PFSK-1 (cell line): Measurements from ENCODE around the gene ZNF609. TPM values are rescaled to one million over a fixed set of nuclear protein-coding genes. Genes with fewer than 3 reads are reported as not detected.

Experiments used
- FOXP2 ChIP-seq: optimal IDR thresholded peaks from 2 replicates; pipeline ENCODE3; 2011; ENCODE audit warnings: borderline replicate concordance, control low read depth, inconsistent platforms; ENCODE audit not compliant: insufficient read depth; ENCODE audit errors: extremely low read length, extremely low read depth
- POLR2AphosphoS5 ChIP-seq: IDR thresholded peaks from 2 replicates; pipeline ENCODE4 v1.6.1; 2012; ENCODE audit warnings: low read depth, mild to moderate bottlenecking, control low read depth, low read length, moderate library complexity
- REST ChIP-seq, 2 experiments: IDR thresholded peaks; 2 replicates each; pipeline versions ENCODE4 v1.6.1 to v1.8.0; 2011 to 2012; ENCODE audit warnings: low read depth in 2 of 2, low read length in 2 of 2, control low read depth in 1 of 2, inconsistent platforms in 1 of 2, mild to moderate bottlenecking in 1 of 2, moderate library complexity in 1 of 2; ENCODE audit not compliant: insufficient read depth in 1 of 2
- SIN3A ChIP-seq: IDR thresholded peaks from 2 replicates; pipeline ENCODE4 v1.6.1; 2012; ENCODE audit warnings: mild to moderate bottlenecking, low read length, moderate library complexity, borderline replicate concordance; ENCODE audit not compliant: insufficient read depth
- TAF1 ChIP-seq: IDR thresholded peaks from 2 replicates; pipeline ENCODE4 v1.6.1; 2012; ENCODE audit warnings: low read length, control low read depth, borderline replicate concordance; ENCODE audit not compliant: insufficient read depth
- polyA plus RNA-seq: library from polyadenylated mRNA; unstranded; fragments of >200 nt; gene quantifications from one replicate; pipeline ENCODE4 v1.2.1, GENCODE V29; 2012; ENCODE audit warnings: low read depth, missing spikeins; ENCODE audit not compliant: insufficient read length

ZNF609 gene
- 20.9 TPM for polyA plus RNA-seq

GRCh38 chr15:64460206-64460723 is at the start of gene ZNF609:
Gene ZNF609, plus strand, starts transcription at chr15:64460578. Its CDS starts 38,842 bp downstream, at chr15:64499420.
- TF ChIP-seq TAF1 (peak; percentile 88), SIN3A (peak; percentile 86; the same call in 1 of the 2 replicates), REST (IDR thresholded peaks at IDR 0.05; ENCODE audit: insufficient read depth in 1 of 2, low read depth in 2 of 2, low read length in 2 of 2) (peak; percentile 47 to 55; a peak in 1 of 4 replicates), POLR2AphosphoS5 (peak; percentile 53), FOXP2 (peak; percentile 86)

- TF ChIP-seq SIN3A (no peak), FOXP2 (no peak), REST (IDR thresholded peaks at IDR 0.05; ENCODE audit: insufficient read depth in 1 of 2, low read depth in 2 of 2, low read length in 2 of 2) (no peak), POLR2AphosphoS5 (no peak), TAF1 (no peak)
Measured at GRCh38 chr15:64412216-64412615, 48.2 kb upstream of the ZNF609 start.

- no peak for TF ChIP-seq REST (IDR thresholded peaks at IDR 0.05; ENCODE audit: insufficient read depth in 1 of 2, low read depth in 2 of 2, low read length in 2 of 2)
- TF ChIP-seq POLR2AphosphoS5, result no peak
- no peak for TF ChIP-seq SIN3A
- TF ChIP-seq TAF1, result no peak
- TF ChIP-seq FOXP2, result no peak
Measured at GRCh38 chr15:64422697-64423096, 37.7 kb upstream of the ZNF609 start.

GRCh38 chr15:64423970-64424369 is 36.4 kb upstream of the ZNF609 start:
- TF ChIP-seq REST (IDR thresholded peaks at IDR 0.05; ENCODE audit: insufficient read depth in 1 of 2, low read depth in 2 of 2, low read length in 2 of 2) (no peak), SIN3A (no peak), POLR2AphosphoS5 (no peak), TAF1 (no peak), FOXP2 (no peak)

GRCh38 chr15:64425221-64425620 is 35.2 kb upstream of the ZNF609 start:
- TF ChIP-seq TAF1, result no peak
- no peak for TF ChIP-seq SIN3A
- no peak for TF ChIP-seq REST (IDR thresholded peaks at IDR 0.05; ENCODE audit: insufficient read depth in 1 of 2, low read depth in 2 of 2, low read length in 2 of 2)
- TF ChIP-seq POLR2AphosphoS5, result no peak
- no peak for TF ChIP-seq FOXP2
